ENCODE data around the gene ZNF524. TPM values are rescaled to one million over a fixed set of nuclear protein-coding genes. Genes with fewer than 3 reads are reported as not detected.

ZNF524 gene
- total RNA-seq, 4 donors from 2014 or later: 20.3 to 33.5 (median 26.4) TPM

GRCh38 chr19:55648585-55649267 is 48.6 kb downstream of the ZNF524 start:
- peaks cover 0 to 76% (median 37%) of the 10 kb centered on the region in 3 donors for H3K4me1 ChIP-seq
- 0 to 16% methylated on average over 4 of the region's 25 CpGs for WGBS, 2 donors (ENCODE audit: low coverage in 1 of 2)
- peak overlapping the region; percentile 76 to 96 for H3K4me3 ChIP-seq
- H3K36me3 ChIP-seq: peaks cover 0 to 43% of the 10 kb centered on the region in 2 donors
- H3K27me3 ChIP-seq: no peaks in the 10 kb centered on the region
- no peak for TF ChIP-seq EP300 (IDR thresholded peaks at IDR 0.05)
- TF ChIP-seq POLR2A (IDR thresholded peaks at IDR 0.05): peak in 1 of 2 donors; percentile 12
- no peak for TF ChIP-seq CTCF (IDR thresholded peaks at IDR 0.05)
- TF ChIP-seq POLR2AphosphoS5 (IDR thresholded peaks at IDR 0.05): no peak
- peak overlapping the region; percentile 64 to 94 (median 90) for H3K27ac ChIP-seq
- ATAC-seq: no peak
- no peaks in the 10 kb centered on the region for H3K9me3 ChIP-seq

GRCh38 chr19:55649268-55650125 is 49.4 kb downstream of the ZNF524 start:
- Histone ChIP-seq H3K9me3 (no peaks in the 10 kb centered on the region), H3K4me1 (peaks cover 0 to 68% (median 30%) of the 10 kb centered on the region in 3 donors), H3K4me3 (peak overlapping the region in 1 of 2 donors; percentile 96), H3K27ac (peak overlapping the region in 3 of 4 donors; percentile 87 to 94 (median 93)), H3K36me3 (peaks cover 0 to 41% of the 10 kb centered on the region in 2 donors), H3K27me3 (no peaks in the 10 kb centered on the region)
- TF ChIP-seq EP300 (IDR thresholded peaks at IDR 0.05): no peak
- TF ChIP-seq CTCF (IDR thresholded peaks at IDR 0.05): no peak
- TF ChIP-seq POLR2AphosphoS5 (IDR thresholded peaks at IDR 0.05): no peak
- TF ChIP-seq POLR2A (IDR thresholded peaks at IDR 0.05): no peak
- WGBS, 2 donors (ENCODE audit: low coverage in 1 of 2): 81% methylated on average over 4 of the region's 17 CpGs; no CpG with 5 or more reads in 1 of the 2 donors
- no peak for ATAC-seq

GRCh38 chr19:55650126-55650557 is 50.1 kb downstream of the ZNF524 start:
- H3K27me3 ChIP-seq: no peaks in the 10 kb centered on the region
- peaks cover 0 to 62% (median 28%) of the 10 kb centered on the region in 3 donors for H3K4me1 ChIP-seq
- no peak for ATAC-seq
- H3K27ac ChIP-seq: peak overlapping the region in 2 of 4 donors; percentile 87 to 93
- no peaks in the 10 kb centered on the region for H3K9me3 ChIP-seq
- H3K4me3 ChIP-seq: no peak overlapping the region
- TF ChIP-seq POLR2A (IDR thresholded peaks at IDR 0.05) (no peak), POLR2AphosphoS5 (IDR thresholded peaks at IDR 0.05) (no peak), CTCF (IDR thresholded peaks at IDR 0.05) (no peak), EP300 (IDR thresholded peaks at IDR 0.05) (no peak)
- WGBS, 2 donors (ENCODE audit: low coverage in 1 of 2): 70% methylated on average over 2 to 4 of the region's 4 CpGs
- peaks cover 0 to 35% of the 10 kb centered on the region in 2 donors for H3K36me3 ChIP-seq

GRCh38 chr19:55650602-55651230 is 50.6 kb downstream of the ZNF524 start:
- H3K9me3 ChIP-seq: no peaks in the 10 kb centered on the region
- TF ChIP-seq POLR2A (IDR thresholded peaks at IDR 0.05) (no peak), POLR2AphosphoS5 (IDR thresholded peaks at IDR 0.05) (no peak), CTCF (IDR thresholded peaks at IDR 0.05) (no peak), EP300 (IDR thresholded peaks at IDR 0.05) (no peak)
- H3K36me3 ChIP-seq: peaks cover 0 to 29% of the 10 kb centered on the region in 2 donors
- H3K4me3 ChIP-seq: no peak overlapping the region
- no peaks in the 10 kb centered on the region for H3K27me3 ChIP-seq
- H3K4me1 ChIP-seq: peaks cover 0 to 61% (median 28%) of the 10 kb centered on the region in 3 donors
- no peak for ATAC-seq
- 80 to 81% methylated on average over 1 to 4 of the region's 17 CpGs for WGBS, 2 donors (ENCODE audit: low coverage in 1 of 2)
- H3K27ac ChIP-seq: no peak overlapping the region
